ENCODE data around the gene ATP8A2. TPM values are rescaled to one million over a fixed set of nuclear protein-coding genes. Genes with fewer than 3 reads are reported as not detected.

ATP8A2 gene
- total and polyA plus RNA-seq, 2 of the 4 experiments (the other 2 are of a cell fraction) = 0.02 to 0.18 TPM

DNA sequence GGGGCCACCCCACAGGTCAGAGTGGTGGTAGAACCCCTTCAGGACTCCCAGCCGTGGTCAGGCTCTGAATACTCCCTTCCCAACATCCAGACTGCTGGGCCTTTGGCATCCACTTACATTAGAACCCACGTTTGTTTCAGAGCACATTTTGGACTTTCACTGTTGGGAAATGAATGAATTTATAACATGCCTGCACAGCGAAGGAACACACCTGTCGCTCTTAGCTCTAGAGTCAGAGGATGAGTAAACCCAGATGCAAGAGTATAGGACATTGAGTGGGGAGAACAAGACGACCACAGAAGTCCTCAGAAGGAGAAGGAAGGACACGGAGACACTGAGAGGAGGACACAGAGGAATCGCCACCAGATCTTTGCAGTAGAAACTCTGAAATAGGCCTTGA is 649.1 kb downstream of the ATP8A2 start:
- no peaks in the 10 kb centered on the region for H3K27me3 ChIP-seq (ENCODE audit: control insufficient read depth, insufficient read depth, low read length)
- DNase-seq (no peak), ATAC-seq (ENCODE audit: low read depth) (no peak)
- no peak overlapping the region for H2AK9ac ChIP-seq (replicated peaks; ENCODE audit: low read depth, low read length, poor library complexity)
- no peak overlapping the region for H2BK120ac ChIP-seq (ENCODE audit: low read depth, low read length)
- H3K9ac ChIP-seq (ENCODE audit: low read depth, low read length) = no peak overlapping the region
- no peak overlapping the region for H4K8ac ChIP-seq (ENCODE audit: low read depth in 2 of 2, low read length in 2 of 2)
- H3K4ac ChIP-seq (ENCODE audit: low read depth, low read length) = no peak overlapping the region
- WGBS, 2 experiments (ENCODE audit: extremely low coverage in 2 of 2, insufficient read length in 1 of 2) = 63% methylated on average over 3 of the region's 7 CpGs; no CpG with 5 or more reads in 1 of the 2 experiments
- ChIA-PET POLR2A (ENCODE audit: unreplicated experiment) (no interaction called here), CTCF (no interaction called here)
- intact Hi-C loops (cut with micrococcal nuclease) (no loop called here), dilution Hi-C loops (cut with HindIII; ENCODE audit: low sequenced_read_pairs, unreplicated experiment) (no loop called here), in situ Hi-C loops (cut with MboI; ENCODE audit: low sequenced_read_pairs) (no loop called here)
- no peak overlapping the region for H3K4me2 ChIP-seq (ENCODE audit: low read depth, low read length)
- H3K56ac ChIP-seq (ENCODE audit: extremely low read depth, insufficient read depth, low read length) = no peak overlapping the region
- no peak overlapping the region for H4K91ac ChIP-seq (ENCODE audit: insufficient read depth, low read depth, low read length)
- no peak overlapping the region for H2BK15ac ChIP-seq (ENCODE audit: low read depth, low read length)
- no peak overlapping the region for H4K5ac ChIP-seq (ENCODE audit: low read depth, low read length)
- BruUV-seq (replicated peaks) = no TSS peak
- no peak overlapping the region for H2BK5ac ChIP-seq (ENCODE audit: low read depth, low read length, poor library complexity, severe bottlenecking)
- H3K9me1 ChIP-seq (ENCODE audit: insufficient read depth, low read length) = 0 out of 2 replicates have a peak, but pooled peaks cover 3% of the 10 kb centered on the region
- TF ChIP-seq SMC3 (IDR thresholded peaks at IDR 0.05; ENCODE audit: low read depth, low read length) (no peak), NFE2L2 (IDR thresholded peaks at IDR 0.05; ENCODE audit: low read depth, low read length) (no peak), FOS (IDR thresholded peaks at IDR 0.05; ENCODE audit: low read depth, low read length) (no peak), CEBPB (IDR thresholded peaks at IDR 0.05; ENCODE audit: low read depth, low read length) (no peak), MAFK (IDR thresholded peaks at IDR 0.05; ENCODE audit: low read depth, low read length) (no peak), BHLHE40 (IDR thresholded peaks at IDR 0.05; ENCODE audit: low read depth, low read length) (no peak), MXI1 (IDR thresholded peaks at IDR 0.05; ENCODE audit: borderline replicate concordance, low read depth, low read length) (no peak), RAD21 (IDR thresholded peaks at IDR 0.05; ENCODE audit: low read length) (no peak), POLR2A (IDR thresholded peaks at IDR 0.05; ENCODE audit: low read depth, low read length) (no peak), RCOR1 (IDR thresholded peaks at IDR 0.05; ENCODE audit: insufficient replicate concordance, low read length) (no peak)
- TF ChIP-seq, protein P1, sequence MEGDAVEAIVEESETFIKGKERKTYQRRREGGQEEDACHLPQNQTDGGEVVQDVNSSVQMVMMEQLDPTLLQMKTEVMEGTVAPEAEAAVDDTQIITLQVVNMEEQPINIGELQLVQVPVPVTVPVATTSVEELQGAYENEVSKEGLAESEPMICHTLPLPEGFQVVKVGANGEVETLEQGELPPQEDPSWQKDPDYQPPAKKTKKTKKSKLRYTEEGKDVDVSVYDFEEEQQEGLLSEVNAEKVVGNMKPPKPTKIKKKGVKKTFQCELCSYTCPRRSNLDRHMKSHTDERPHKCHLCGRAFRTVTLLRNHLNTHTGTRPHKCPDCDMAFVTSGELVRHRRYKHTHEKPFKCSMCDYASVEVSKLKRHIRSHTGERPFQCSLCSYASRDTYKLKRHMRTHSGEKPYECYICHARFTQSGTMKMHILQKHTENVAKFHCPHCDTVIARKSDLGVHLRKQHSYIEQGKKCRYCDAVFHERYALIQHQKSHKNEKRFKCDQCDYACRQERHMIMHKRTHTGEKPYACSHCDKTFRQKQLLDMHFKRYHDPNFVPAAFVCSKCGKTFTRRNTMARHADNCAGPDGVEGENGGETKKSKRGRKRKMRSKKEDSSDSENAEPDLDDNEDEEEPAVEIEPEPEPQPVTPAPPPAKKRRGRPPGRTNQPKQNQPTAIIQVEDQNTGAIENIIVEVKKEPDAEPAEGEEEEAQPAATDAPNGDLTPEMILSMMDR (conservative IDR thresholded peaks at IDR 0.05; ENCODE audit: low read depth, low read length) = no peak
- TF ChIP-seq, protein P2, sequence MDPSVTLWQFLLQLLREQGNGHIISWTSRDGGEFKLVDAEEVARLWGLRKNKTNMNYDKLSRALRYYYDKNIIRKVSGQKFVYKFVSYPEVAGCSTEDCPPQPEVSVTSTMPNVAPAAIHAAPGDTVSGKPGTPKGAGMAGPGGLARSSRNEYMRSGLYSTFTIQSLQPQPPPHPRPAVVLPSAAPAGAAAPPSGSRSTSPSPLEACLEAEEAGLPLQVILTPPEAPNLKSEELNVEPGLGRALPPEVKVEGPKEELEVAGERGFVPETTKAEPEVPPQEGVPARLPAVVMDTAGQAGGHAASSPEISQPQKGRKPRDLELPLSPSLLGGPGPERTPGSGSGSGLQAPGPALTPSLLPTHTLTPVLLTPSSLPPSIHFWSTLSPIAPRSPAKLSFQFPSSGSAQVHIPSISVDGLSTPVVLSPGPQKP (IDR thresholded peaks at IDR 0.05; ENCODE audit: borderline replicate concordance, low read depth, low read length) = no peak
- TF ChIP-seq, protein P3, sequence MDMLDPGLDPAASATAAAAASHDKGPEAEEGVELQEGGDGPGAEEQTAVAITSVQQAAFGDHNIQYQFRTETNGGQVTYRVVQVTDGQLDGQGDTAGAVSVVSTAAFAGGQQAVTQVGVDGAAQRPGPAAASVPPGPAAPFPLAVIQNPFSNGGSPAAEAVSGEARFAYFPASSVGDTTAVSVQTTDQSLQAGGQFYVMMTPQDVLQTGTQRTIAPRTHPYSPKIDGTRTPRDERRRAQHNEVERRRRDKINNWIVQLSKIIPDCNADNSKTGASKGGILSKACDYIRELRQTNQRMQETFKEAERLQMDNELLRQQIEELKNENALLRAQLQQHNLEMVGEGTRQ (IDR thresholded peaks at IDR 0.05; ENCODE audit: low read depth, low read length) = no peak
- H3K14ac ChIP-seq (replicated peaks; ENCODE audit: low read depth, low read length) = no peak overlapping the region
- H4K20me1 ChIP-seq (ENCODE audit: insufficient read depth, low read length) = no peaks in the 10 kb centered on the region
- no peaks in the 10 kb centered on the region for H3K79me1 ChIP-seq (ENCODE audit: low read depth in 1 of 2, low read length in 2 of 2)
- no peak overlapping the region for H2BK20ac ChIP-seq (ENCODE audit: low read depth, low read length)
- no peak overlapping the region for H3K18ac ChIP-seq (ENCODE audit: low read depth, low read length)
- H2AFZ ChIP-seq (replicated peaks; ENCODE audit: low read length, poor library complexity) = no peak overlapping the region
- no peak overlapping the region for H3K27ac ChIP-seq (ENCODE audit: insufficient read depth, low read length)
- 0 out of 2 replicates have a peak overlapping the region, but pooled peaks have one; percentile 1 for H2AK5ac ChIP-seq (ENCODE audit: low read depth, low read length)
- H3K9me3 ChIP-seq (ENCODE audit: control insufficient read depth, insufficient read depth, low read length) = no peaks in the 10 kb centered on the region
- H3K36me3 ChIP-seq (ENCODE audit: control insufficient read depth, insufficient read depth, low read length) = no peaks in the 10 kb centered on the region
- no peak overlapping the region for H3K4me3 ChIP-seq (ENCODE audit: insufficient read depth, low read depth, low read length)
- H3K23ac ChIP-seq (ENCODE audit: low read depth, low read length) = no peak overlapping the region
- H3K4me1 ChIP-seq (ENCODE audit: control insufficient read depth, insufficient read depth, low read length) = no peaks in the 10 kb centered on the region
